Smooth muscle cell (in vitro differentiated cells): ENCODE results near the gene FNDC3A. TPM values are rescaled to one million over a fixed set of nuclear protein-coding genes. Genes with fewer than 3 reads are reported as not detected.
A peak's percentile ranks its signal among the peaks of the same experiment; 100 is the strongest.
"Not testable (repeated sequence)": the region's sequence is repeated elsewhere in the genome, so short reads cannot be mapped to it uniquely, and the experiment has no call there.

ENCODE experiments used
- DNase-seq: peaks from one replicate; lab custom pipeline; 2025; ENCODE audit not compliant: unreplicated experiment; lab: John Stamatoyannopoulos, UW
- H2AFZ ChIP-seq: fragments of 200-600 bp; sonication (generic); 2 replicates; pipeline ENCODE4 v1.6.0; 2016; ENCODE audit warnings: antibody characterized with exemption, low read depth, mild to moderate bottlenecking
- H3F3A ChIP-seq: fragments of 200-600 bp; sonication (generic); 2 replicates; pipeline ENCODE4 v1.6.0; 2017; ENCODE audit warnings: antibody characterized with exemption, low read depth
- H3K27ac ChIP-seq: fragments of 200-600 bp; sonication (generic); 2 replicates; pipeline ENCODE4 v1.5.1; 2016; ENCODE audit warnings: low read depth, mild to moderate bottlenecking
- H3K27me3 ChIP-seq: fragments of 200-600 bp; sonication (generic); 2 replicates; pipeline ENCODE4 v1.6.1; 2016; ENCODE audit warnings: low read depth, mild to moderate bottlenecking
- H3K36me3 ChIP-seq: fragments of 200-600 bp; sonication (generic); 2 replicates; pipeline ENCODE4 v1.5.1; 2016; ENCODE audit warnings: low read depth
- H3K4me1 ChIP-seq: fragments of 200-600 bp; sonication (generic); 2 replicates; pipeline ENCODE4 v1.5.1; 2016; ENCODE audit warnings: low read depth
- H3K4me2 ChIP-seq: fragments of 200-600 bp; sonication (generic); 2 replicates; pipeline ENCODE4 v1.6.0; 2016; ENCODE audit warnings: mild to moderate bottlenecking
- H3K4me3 ChIP-seq: fragments of 200-600 bp; sonication (generic); 2 replicates; pipeline ENCODE4 v1.5.1; 2016; ENCODE audit warnings: mild to moderate bottlenecking
- H3K79me2 ChIP-seq: fragments of 200-600 bp; sonication (generic); 2 replicates; pipeline ENCODE4 v1.6.0; 2016; ENCODE audit warnings: low read depth, mild to moderate bottlenecking
- H3K9ac ChIP-seq: fragments of 200-600 bp; sonication (generic); 2 replicates; pipeline ENCODE4 v1.6.0; 2016; ENCODE audit warnings: low read depth
- H3K9me3 ChIP-seq: fragments of 200-600 bp; sonication (generic); replicated peaks from 2 replicates; pipeline ENCODE4 v1.5.1; 2016; ENCODE audit warnings: low read depth
- H4K20me1 ChIP-seq: fragments of 200-600 bp; sonication (generic); 2 replicates; pipeline ENCODE4 v1.6.0; 2016; ENCODE audit warnings: low read depth
- CTCF ChIP-seq: fragments of 200-600 bp; sonication (generic); IDR thresholded peaks from 2 replicates; pipeline ENCODE4 v1.5.1; 2017; ENCODE audit warnings: borderline replicate concordance, mild to moderate bottlenecking, antibody characterized with exemption; ENCODE audit not compliant: insufficient read depth, poor library complexity, severe bottlenecking
- WGBS: methylation state at CpG from one replicate; pipeline ENCODE4 v1.1.7; 2016; ENCODE audit warnings: low lambda C conversion rate; 5-methylcytosine and 5-hydroxymethylcytosine counted together
- polyA plus RNA-seq: library from polyadenylated mRNA; unstranded; fragments of >200 nt; fragmentation: Nextera tagmentation; extraction: Ambion mirVana; gene quantifications from 2 replicates; pipeline ENCODE4 v1.2.1, GENCODE V29; 2016
- total RNA-seq: library from RNA; depleted of rRNA; stranded (reverse); fragments of >200 nt; gene quantifications from 2 replicates; pipeline ENCODE4 v1.2.3, GENCODE V29; 2014

FNDC3A gene
- total and polyA plus RNA-seq, 2 experiments from 2014 or later, result 22.0 to 104 TPM

DNA sequence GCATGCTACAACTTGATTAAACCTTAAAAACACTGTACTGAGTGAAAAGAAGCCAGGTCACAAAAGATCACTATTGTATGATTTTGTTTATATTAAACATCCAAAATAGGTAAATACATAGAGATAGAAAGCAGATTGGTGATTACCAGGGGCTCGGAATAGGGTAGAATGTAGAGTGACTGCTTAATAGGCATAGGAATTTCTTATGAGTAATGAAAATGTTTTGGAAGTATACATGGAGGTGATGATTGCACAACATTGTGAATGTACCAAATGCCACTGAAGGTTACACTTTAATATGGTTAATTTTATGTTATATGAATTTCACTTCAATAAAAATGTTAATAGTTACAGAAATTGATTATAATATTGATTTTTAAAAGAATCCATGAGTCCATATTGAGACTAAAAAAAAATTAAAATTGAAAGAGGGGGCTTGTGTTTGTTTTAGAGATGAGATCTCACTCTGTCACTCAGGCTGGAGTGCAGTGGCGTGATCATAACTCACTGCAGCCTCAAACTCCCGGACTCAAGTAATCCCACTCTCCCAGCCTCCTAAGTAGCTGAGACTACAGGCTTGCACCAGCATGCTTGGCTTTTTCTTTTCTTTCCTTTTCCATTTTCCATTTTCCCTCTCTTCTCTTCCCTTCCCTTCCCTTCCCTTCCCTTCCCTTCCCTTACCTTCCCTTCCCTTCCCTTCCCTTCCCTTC lies 85.1 kb downstream of the FNDC3A start:
- no peak for TF ChIP-seq CTCF
- Histone ChIP-seq H3K9me3 (no peaks in the 10 kb centered on the region), H3K4me3 (no peak overlapping the region), H3K9ac (no peak overlapping the region), H3K79me2 (peaks cover 8% of the 10 kb centered on the region), H2AFZ (no peak overlapping the region), H3K36me3 (no peaks in the 10 kb centered on the region), H3K4me1 (no peaks in the 10 kb centered on the region), H4K20me1 (no peaks in the 10 kb centered on the region), H3K4me2 (no peak overlapping the region), H3K27ac (no peak overlapping the region), H3F3A (no peaks in the 10 kb centered on the region), H3K27me3 (no peaks in the 10 kb centered on the region)
- WGBS, result 91% methylated on average over 3 of the region's 3 CpGs
- no peak for DNase-seq

DNA sequence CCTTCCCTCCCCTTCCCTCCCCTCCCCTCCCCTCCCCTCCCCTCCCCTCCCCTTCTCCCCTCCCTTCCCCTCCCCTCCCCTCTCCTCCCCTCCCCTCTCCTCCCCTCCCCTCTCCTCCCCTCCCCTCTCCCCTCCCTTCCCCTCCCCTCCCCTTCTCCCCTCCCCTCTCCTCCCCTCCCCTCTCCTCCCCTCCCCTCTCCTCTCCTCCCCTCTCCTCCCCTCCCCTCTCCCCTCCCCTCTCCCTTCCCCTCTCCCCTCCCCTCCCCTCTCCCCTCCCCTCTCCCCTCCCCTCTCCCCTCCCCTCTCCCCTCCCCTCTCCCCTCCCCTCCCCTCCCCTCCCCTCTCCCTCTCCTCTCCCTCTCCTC lies 85.7 kb downstream of the FNDC3A start:
- H4K20me1 ChIP-seq, H3K36me3 ChIP-seq, H2AFZ ChIP-seq, H3F3A ChIP-seq, H3K4me2 ChIP-seq, H3K9ac ChIP-seq, H3K27ac ChIP-seq, H3K4me3 ChIP-seq, H3K27me3 ChIP-seq, DNase-seq, H3K9me3 ChIP-seq, H3K79me2 ChIP-seq, H3K4me1 ChIP-seq: not testable (repeated sequence)

- no peaks in the 10 kb centered on the region for H3K79me2 ChIP-seq
- no peaks in the 10 kb centered on the region for H3K4me1 ChIP-seq
- WGBS, result 52% methylated on average over 3 of the region's 3 CpGs
- no peaks in the 10 kb centered on the region for H3K36me3 ChIP-seq
- no peaks in the 10 kb centered on the region for H3F3A ChIP-seq
- no peak overlapping the region for H3K4me3 ChIP-seq
- no peak overlapping the region for H2AFZ ChIP-seq
- no peak for TF ChIP-seq CTCF
- H3K27ac ChIP-seq, result no peak overlapping the region
- H3K27me3 ChIP-seq, result no peaks in the 10 kb centered on the region
- peak overlapping the region; percentile 41 for H3K4me2 ChIP-seq
- no peak overlapping the region for H3K9ac ChIP-seq
- no peaks in the 10 kb centered on the region for H4K20me1 ChIP-seq
- no peak for DNase-seq
- no peaks in the 10 kb centered on the region for H3K9me3 ChIP-seq
These were observed 86.7 kb downstream of the FNDC3A start for GRCh38 chr13:49062297-49062896.

DNA sequence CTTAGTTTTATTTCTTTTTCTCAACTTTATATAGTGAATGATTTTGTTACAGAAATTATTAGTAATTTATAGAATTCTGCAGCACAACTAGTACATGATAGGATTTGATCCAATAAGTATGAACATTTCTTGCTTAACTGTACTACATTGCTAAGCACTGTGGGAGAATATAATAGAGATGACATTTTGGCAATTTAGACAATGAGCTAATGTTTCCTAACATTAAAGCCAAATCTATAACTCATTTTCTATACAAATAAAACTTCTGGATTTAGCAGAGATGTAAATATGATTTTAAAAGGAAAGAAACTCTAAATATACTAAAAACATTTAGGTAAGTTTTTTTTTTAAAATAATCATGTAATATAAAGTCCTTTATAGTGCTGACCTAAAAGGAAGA lies 87.3 kb downstream of the FNDC3A start:
- no peaks in the 10 kb centered on the region for H3K9me3 ChIP-seq
- H3F3A ChIP-seq, result no peaks in the 10 kb centered on the region
- peak overlapping the region; percentile 36 for H3K4me2 ChIP-seq
- H3K27me3 ChIP-seq, result no peaks in the 10 kb centered on the region
- no peak overlapping the region for H3K9ac ChIP-seq
- H3K36me3 ChIP-seq, result no peaks in the 10 kb centered on the region
- H4K20me1 ChIP-seq, result no peaks in the 10 kb centered on the region
- no peak overlapping the region for H2AFZ ChIP-seq
- no peaks in the 10 kb centered on the region for H3K79me2 ChIP-seq
- no peak overlapping the region for H3K4me3 ChIP-seq
- no peaks in the 10 kb centered on the region for H3K4me1 ChIP-seq
- TF ChIP-seq CTCF, result no peak
- no peak overlapping the region for H3K27ac ChIP-seq
- DNase-seq, result no peak
